HG03060 (cell line): ENCODE results near the gene MOB3B.
"Not testable (repeated sequence)": the region's sequence is repeated elsewhere in the genome, so short reads cannot be mapped to it uniquely, and the experiment has no call there.

ENCODE experiments used
- ATAC-seq: cut with Tn5 transposase; IDR thresholded peaks from one replicate; pipeline ENCODE4 v1.9.1; 2021; ENCODE audit warnings: low read depth, moderate number of reproducible peaks; ENCODE audit not compliant: unreplicated experiment

Gene MOB3B

DNA sequence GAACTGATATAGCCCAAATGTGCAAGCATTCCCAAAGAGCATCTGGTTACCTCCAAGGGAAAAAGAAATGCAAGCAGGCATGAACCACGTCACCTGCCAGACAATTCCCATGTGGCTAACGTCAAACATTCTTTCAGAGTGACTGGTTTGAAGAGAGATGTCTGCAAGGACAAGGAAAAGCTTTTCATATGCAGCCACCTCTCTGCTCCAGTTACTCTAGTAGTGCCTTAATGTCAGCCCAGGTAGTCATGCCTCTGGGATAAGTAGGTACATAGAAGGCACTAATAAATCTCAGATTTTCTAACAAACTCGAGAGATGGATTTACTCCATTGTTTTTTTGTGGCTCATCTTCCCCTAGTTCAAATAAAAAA lies 102.4 kb downstream of the MOB3B start:
- no peak for ATAC-seq

- no peak for ATAC-seq
Observed at GRCh38 chr9:27426511-27427271, 102.9 kb downstream of the MOB3B start.

DNA sequence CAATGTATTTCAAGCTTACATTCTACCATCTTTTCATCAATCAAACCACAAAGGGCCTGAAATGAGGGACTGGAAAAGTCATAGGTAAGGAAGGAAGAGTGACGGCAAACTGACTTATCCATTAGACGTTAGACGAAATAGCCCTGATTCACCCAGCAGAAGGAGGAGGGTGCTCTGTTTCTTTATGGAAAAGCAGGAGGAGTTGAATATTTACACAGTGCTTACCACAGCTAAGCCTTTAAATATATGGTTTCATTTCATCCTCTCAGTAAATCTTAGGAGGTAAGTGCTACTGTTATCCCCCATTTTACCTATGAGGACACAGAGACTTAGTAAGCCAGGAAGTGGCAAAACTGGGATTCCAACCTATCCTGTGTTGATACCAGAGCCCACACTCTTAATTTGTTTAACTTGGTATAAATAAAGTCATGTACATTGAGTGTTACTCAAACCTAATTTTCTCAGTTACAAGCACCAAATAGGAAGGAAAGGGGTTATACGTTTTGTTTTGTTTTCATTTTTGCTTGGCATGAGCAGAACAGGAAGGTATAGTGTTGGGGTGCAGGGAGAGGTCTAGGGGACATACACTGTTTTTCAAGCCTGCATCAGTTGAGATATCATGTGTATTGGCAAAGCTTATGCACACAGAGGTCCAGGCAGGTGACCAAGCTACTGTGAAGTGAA lies 103.6 kb downstream of the MOB3B start:
- no peak for ATAC-seq

GRCh38 chr9:27423915-27424710 lies 105.5 kb downstream of the MOB3B start:
- ATAC-seq = no peak

GRCh38 chr9:27422279-27422834 lies 107.3 kb downstream of the MOB3B start:
- ATAC-seq = no peak

- no peak for ATAC-seq
Observed at GRCh38 chr9:27421577-27421976, 108.0 kb downstream of the MOB3B start.

GRCh38 chr9:27419558-27419957 lies 110.1 kb downstream of the MOB3B start:
- ATAC-seq = not testable (repeated sequence)

DNA sequence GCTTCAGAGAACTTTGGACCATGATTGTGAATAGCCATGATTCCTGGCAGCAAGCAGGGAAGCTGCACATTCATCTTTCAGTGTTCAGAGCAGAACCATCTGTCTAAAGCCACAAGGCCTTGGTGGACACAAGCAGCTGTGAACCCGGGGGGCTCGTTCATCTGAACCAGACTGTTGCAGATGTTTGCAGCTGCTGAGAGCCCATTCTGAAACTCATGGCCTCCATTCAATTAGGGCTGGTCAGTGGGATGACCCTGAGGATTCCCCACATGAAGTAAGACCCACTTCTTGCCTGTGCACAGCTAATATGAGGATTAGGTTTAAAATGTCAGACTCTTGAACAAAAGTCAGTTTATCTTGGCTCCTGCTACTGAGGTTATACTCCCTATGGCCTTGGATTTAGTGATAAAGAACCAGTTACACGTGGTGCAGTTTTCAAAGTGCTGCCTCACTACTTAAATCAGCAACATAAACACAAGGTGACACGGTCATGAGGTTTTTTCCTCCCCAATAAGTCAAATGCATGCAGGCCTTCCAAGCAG lies 115.3 kb downstream of the MOB3B start:
- ATAC-seq = no peak

DNA sequence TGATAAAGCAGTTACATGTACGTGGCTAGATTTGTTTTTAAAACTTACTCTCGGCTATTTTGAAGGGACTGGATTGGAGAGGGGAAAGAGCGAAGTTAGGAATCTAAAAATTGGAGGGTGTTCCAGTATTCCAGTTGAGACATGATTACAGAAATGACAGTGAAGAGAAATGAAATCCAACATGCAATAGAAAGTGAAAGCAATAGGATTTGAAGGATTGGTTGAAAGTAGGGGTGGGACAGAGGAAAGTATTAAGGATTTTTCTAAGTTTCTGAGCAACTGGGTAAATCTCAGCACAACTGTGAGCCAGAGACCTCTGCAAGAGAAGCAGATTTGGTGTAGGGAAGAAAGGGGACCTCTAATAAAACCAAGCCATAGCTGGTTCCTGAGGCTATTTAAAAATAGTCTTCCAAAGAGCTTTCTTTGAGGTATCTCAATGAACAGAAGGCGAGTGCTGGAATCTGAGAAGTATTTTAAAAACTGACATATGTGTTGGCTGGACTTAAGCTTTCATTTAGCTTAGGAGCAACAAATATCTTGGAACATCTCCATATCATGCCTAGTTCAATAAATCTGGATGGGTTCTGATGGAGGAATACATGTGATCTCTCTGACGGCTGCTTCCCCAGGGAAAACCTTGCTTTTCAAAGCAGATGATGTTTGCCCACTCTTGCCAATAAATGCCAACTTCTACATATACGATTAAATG lies 115.9 kb downstream of the MOB3B start:
- ATAC-seq = no peak

DNA sequence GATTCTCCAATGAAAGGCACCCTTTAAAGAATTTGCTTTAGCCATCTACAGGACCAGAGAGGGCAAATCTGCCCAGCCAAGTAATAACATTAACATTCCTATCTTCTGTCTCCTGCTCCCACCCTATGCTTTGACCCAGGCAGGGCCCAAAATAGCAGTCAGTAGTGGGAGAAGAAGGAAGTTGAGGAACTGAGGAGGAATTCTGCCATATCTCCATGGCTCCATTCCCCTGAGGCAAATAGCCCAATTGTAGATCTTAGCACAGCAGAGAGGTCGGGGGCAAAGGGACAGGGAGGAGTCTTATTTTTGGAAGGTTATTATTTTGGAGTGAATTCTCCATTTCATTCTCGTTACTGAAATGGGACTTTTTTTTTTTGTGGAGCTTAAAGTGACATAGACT lies 116.7 kb downstream of the MOB3B start:
- no peak for ATAC-seq

GRCh38 chr9:27412081-27412480 lies 117.5 kb downstream of the MOB3B start:
- no peak for ATAC-seq

- no peak for ATAC-seq
Observed at GRCh38 chr9:27408482-27408881, 121.1 kb downstream of the MOB3B start.

DNA sequence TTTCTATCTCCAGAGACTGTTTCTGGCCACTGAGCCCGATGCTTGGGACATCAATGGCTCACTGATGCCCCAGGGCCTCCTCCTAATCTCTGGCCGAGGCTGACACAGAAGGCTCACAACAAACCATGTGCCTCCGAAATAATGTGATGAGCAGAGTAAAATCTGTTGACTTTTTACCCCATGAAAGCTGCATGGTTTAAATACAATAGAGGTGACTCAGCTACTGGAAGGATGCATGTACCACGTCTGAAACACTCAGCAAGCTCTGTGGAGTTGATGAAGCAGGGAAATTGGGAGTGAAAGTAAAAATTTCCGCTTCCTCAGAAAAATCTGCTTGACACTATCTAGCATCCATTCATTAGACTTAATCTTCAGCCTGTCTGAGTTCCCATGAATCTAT lies 121.6 kb downstream of the MOB3B start:
- ATAC-seq = no peak

DNA sequence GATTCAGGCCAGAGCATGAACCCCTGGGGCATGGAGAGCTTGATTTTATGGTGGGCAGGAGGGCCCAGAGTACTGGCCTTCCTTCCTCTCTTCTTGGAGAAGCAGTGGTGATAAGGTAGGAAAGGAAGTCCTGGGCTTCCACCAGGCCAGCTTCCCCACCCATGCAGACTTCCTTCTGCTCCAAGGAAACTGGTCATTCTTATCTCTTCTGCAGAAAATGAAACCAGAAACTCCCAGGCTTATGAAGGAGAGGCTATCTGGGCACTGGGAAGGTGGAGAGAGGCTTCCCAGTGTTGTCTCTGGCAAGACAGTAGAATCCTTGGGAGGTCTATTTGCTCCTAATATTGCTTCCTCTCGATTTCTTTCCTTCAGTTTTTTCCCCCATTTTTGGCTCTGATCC lies 122.1 kb downstream of the MOB3B start:
- ATAC-seq = no peak

- no peak for ATAC-seq
Observed at GRCh38 chr9:27404661-27405060, 125.0 kb downstream of the MOB3B start.

- ATAC-seq = no peak
Observed at GRCh38 chr9:27402626-27403025, 127.0 kb downstream of the MOB3B start.

DNA sequence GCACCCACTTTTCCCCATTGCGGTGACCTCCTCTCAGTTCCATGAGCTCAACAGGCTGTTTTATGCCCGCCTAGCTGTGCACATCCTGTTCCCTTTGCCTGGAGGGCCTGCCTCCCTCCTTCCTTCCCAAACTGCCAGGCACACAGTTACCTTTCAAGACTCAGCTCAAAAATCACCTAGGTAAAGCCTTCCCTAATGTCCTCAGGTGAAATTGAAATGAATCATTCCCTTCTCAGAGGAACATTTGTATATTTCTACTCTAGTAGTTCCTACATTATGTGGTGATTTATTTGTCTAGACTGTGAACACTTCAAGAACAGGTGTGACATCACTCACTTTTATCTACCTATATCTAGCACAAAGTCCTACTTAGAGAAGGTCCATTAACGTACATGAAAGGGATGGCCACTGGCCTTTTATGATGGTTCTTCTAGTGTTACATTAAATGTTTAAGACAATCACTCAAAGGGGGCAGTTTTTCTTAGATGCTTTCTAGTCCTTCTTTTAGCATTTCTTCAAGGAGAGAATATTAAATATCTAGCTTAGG lies 129.2 kb downstream of the MOB3B start:
- ATAC-seq = no peak

DNA sequence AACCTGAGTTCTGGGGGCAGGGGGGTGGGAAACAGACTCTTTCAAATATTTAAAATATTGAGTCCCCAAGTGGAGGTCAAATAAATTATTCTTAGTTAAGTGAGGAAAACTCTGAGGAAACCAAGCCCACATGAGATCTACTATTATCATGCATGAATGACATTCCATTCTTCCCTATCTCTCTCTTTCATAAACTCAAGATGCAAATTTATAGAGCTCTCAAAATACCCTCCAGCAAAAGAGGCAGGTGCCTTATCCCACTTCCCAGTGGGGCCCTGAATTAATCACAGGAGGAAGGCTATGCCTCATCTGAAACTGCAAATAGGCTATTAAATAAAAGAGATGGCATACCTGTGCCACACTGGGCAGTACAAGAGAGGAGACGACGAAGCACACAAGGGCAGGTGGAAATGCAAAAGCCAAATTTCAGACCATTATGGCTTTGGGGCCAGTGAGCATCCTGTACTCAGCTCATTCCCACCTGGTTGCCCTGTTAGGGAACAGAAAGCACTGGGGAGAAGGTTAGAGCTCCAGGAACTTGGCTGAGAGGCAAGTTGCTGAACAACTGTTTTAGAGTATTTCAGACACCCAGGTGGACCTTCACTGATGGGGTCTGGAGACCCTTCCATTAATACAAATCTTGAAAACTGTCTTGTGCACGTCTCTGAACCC lies 130.5 kb downstream of the MOB3B start:
- no peak for ATAC-seq

DNA sequence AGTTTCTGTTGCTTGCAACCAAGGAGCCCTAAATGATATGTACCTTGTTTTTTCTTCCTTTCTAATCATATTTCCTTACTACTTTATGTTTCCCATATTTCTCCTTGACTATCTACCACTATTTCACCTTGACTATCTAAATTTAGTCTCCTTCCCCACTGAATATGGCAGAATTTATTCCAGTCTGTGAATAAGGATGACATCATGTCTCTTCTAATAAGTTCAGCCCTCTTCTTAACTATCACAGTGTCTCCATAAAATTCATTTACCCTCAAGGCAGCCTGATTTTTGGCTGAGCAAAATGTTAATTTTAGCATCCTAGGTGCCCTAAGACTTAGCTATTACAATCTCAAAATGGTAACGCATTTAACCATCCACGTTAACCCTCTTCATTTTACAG lies 133.1 kb downstream of the MOB3B start:
- ATAC-seq = no peak
